IPS DF 19.7 (cell line): Measurements from ENCODE around the gene PRKCH.

Source experiments
- DNase-seq: peaks from one replicate; pipeline ENCODE4 v3.0.0-alpha.2; 2013; ENCODE audit warnings: low read depth, low spot score

The PRKCH gene

DNA sequence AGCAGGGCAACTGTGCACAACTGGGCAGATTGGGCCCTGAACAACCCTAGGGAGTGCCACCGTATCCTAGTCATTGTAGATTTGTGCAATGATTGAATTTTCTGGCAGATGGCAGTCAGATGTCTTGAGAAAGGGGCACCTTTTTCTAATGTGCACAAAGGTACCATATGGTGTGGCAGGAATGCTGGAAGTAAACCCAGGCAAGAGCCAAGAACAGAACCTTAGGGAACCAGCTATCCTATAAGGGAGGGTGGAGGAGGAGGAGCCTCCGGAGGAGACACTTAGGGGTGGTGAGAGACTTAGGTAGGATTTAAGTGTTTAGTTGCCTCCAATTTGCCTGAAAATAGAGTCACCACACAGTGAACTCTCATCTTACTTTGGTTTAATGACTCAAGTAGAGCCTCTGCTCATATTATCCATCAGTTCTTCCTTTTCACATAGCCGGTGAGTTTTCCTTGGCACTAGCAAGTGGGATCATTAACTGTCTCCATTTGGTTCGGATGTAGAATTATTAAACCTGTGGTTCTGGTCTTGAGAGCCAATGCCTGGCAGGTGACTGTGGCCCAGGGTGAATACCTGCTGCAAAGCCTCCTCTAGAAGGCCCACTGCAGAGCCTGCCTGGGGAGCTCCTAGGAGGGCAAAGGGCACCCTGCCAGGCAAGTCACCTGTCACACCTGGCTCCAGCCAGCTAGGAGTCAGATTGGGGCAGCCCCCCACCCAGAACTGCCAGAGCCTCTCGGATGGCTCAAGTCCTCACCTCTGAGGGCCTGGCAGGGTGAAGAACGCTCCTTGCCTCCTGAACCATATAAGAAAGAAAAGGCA, 189.6 kb downstream of the PRKCH start:
- no peak for DNase-seq

DNA sequence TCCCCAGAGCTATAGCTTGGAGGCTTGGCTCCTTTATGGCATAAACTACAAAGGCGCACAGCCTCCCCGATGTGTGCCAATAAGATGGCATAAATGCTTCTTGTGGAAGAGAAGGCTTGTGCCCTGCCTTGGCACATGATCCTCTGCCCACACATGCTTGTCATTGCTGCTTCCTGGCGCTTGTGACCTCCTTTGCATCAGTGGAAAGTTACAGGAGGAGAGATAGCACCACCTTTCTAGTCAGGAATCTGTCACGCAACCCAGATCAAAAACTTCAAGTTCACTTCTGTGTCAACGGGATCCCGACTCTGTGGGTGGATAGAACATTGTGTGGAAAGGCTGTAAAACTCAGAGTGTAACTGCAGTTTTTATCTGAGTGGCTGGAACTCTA, 190.2 kb downstream of the PRKCH start:
- DNase-seq = no peak

- DNase-seq = no peak
Measured at GRCh38 chr14:61512026-61512834, 190.9 kb downstream of the PRKCH start.

- DNase-seq = no peak
Measured at GRCh38 chr14:61513986-61514830, 192.8 kb downstream of the PRKCH start.

DNA sequence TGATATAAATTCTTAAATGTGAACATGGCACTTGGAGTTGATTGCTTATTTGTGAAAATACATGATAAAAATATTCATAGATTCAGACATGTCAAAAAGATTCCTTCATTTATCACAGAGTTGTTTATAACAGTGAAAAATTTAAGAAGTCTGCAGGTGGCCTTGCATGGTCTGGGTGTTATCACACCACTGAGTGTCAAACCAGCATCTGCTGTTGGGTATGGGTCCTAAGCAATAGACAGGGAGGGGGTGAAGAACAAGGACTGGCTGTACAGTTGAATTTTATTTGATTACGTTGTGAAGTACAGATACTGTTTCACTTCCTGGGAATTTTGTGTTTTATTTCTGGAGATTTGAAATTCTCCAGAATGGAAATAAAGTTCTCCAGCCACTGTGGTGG, 193.5 kb downstream of the PRKCH start:
- DNase-seq = no peak

DNA sequence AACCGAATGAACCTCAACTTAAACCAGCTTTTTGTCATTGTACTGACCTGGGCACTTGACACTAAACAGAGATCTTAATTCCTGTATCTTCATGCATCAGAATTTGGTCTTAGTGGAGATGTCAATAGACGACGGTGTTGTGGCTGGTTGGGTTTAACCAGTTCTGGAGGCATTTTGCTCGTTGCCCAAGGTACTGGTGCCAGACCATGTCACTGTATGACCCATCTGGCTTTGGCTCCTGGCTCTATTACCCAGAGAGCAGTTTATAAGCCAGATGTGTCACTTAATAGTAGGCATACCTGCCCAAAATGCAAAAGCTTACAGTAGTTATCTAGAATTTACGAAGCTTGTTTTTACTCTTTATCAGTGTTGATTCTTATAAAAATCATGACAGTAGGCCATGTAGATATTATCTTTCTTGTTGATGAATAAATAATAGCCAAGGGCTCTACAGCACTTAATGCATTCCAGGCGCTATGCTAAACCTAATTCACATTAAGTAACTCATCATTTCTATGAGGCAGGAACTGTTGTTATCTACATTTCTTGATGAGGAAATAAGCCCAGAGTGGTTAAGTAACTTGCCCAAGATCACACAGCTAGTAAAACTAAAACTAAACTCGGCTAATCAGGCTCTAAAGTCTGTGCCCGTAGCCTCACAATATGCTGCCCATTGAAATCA, 194.2 kb downstream of the PRKCH start:
- no peak for DNase-seq

DNA sequence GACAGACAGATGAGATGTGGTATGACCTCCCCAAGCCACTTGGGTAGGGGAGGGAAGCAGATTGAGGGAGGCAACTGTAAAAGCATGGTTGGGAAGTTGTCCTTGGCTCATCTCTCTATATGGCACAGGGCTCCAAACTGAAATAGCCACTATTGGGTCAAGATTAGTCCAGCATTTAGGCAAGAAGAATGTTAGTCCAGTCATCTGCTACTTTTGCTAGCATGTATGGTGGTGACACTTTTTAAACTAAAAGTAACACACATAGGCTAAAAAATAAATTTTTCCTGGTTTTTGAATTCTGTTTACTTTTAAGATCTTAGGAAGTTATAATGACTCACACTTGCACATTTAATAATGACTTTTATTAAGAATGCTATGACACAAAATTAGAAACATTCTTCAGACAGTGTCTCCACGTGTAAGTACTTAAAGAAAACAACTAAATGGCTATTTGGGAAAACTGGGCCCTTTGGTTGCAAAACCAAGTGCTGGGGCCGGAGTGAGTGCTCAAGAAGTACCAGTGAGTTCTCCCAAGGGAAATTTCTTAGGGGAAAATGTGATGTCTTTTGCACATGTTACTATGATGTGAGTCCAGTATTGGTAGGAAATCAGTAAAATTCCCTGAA, 194.9 kb downstream of the PRKCH start:
- no peak for DNase-seq

DNA sequence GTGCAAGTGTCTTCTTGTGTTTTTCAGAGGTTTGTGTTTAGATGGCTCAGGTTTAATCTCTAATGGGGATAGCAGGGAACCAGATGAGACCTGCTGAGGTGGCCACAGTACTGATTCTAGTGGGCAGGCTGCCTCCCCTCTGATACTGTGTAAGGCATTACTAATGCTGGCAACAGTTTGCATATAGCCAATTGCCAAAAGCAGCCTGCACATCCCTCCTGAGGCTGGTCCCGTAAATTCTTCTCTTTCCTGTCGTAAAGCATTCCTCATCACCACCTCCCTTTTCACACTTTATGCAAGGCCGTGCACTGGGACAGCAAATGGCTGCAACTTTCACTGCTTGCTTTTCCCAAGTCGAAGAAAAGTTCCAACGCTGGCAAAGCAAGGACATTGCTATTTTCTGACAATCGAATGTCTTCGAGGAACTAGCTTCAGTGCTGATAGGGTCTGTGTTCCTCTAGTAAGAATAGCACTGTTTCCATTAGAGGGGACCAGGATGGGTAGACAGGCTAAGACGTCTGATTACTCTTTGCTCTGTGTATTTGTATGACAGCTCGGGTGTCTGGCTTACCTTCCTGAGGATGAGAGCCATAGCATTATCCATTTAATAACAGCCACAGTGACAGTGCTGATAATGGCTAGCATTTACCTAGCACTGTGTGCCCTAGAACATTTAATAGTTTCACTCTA, 195.7 kb downstream of the PRKCH start:
- no peak for DNase-seq

DNA sequence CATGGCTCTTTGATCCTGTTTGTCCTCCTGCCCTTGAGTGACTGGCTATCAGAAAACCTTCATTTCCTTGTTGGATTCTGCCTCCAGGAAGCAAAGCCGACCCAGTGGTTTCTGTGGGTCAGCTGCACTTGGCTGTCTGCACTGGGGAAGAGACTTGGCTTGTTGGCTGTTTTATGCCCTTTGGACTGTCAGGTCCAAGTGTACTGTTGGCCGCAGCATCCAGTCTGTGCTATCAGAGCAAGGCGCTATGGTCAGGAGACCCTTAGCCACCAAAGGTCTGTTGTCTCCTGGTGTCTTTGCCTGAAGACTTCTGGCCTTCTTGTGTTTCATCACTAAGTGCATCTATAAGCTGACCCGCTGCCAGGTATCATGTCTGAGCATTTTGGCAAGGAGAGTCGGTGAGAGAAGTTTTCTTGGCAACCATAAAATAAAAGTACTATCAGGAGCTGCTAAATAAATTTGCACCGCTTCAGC, 196.6 kb downstream of the PRKCH start:
- DNase-seq = no peak

- no peak for DNase-seq
Measured at GRCh38 chr14:61518403-61518802, 197.0 kb downstream of the PRKCH start.

- no peak for DNase-seq
Measured at GRCh38 chr14:61519106-61519505, 197.7 kb downstream of the PRKCH start.

GRCh38 chr14:61519735-61520134, 198.4 kb downstream of the PRKCH start:
- no peak for DNase-seq

DNA sequence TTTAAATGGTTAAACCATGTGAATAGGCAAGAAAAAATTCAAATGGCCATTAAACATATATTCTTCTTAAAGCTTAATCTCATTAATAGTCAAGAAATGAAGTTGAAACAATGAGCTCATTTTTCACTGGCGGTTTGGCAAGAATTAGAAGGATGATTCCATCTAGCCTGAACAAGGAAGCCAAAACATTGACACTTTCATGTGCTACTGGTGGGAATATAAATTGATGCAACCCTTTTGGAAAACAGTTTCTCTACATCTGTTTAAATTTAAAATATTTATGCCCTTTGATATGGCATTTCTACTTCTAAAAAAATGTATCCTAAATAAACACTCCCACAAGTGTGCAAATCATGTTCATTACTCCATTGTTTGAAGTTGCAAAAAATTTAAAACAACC, 199.2 kb downstream of the PRKCH start:
- DNase-seq = no peak

GRCh38 chr14:61521773-61522172, 200.4 kb downstream of the PRKCH start:
- DNase-seq = no peak

DNA sequence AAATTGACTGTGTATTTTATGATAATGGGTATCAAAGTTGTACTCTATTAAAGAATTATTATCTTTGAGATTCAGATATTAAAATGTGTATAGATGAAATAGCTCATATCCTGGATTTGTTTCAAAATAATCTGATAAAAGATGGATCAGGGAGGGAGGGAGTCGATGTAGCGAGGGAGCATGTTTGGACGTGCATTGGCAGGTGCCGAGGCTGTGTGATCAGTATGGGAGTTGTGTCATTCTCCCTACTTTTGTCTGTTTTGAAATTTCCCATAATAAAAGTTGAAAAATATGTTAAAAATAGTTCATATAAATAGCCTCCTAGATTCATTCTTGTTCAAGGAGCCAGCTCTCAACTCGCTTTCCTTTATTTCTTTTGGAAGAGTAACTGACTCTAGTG, 202.4 kb downstream of the PRKCH start:
- no peak for DNase-seq

GRCh38 chr14:61524211-61524806, 202.9 kb downstream of the PRKCH start:
- no peak for DNase-seq

- no peak for DNase-seq
Measured at GRCh38 chr14:61524936-61525292, 203.5 kb downstream of the PRKCH start.

GRCh38 chr14:61525293-61526011, 204.1 kb downstream of the PRKCH start:
- DNase-seq = no peak
